Ammon's horn (tissue), 1 donor: ENCODE data around the gene EXOC3.
"Not testable (repeated sequence)": the region's sequence is repeated elsewhere in the genome, so short reads cannot be mapped to it uniquely, and the experiment has no call there.

Experiments
- DNase-seq: peaks from one replicate; pipeline ENCODE4 v3.0.0-alpha.2; 2016; ENCODE audit warnings: low spot score

The EXOC3 gene

DNA sequence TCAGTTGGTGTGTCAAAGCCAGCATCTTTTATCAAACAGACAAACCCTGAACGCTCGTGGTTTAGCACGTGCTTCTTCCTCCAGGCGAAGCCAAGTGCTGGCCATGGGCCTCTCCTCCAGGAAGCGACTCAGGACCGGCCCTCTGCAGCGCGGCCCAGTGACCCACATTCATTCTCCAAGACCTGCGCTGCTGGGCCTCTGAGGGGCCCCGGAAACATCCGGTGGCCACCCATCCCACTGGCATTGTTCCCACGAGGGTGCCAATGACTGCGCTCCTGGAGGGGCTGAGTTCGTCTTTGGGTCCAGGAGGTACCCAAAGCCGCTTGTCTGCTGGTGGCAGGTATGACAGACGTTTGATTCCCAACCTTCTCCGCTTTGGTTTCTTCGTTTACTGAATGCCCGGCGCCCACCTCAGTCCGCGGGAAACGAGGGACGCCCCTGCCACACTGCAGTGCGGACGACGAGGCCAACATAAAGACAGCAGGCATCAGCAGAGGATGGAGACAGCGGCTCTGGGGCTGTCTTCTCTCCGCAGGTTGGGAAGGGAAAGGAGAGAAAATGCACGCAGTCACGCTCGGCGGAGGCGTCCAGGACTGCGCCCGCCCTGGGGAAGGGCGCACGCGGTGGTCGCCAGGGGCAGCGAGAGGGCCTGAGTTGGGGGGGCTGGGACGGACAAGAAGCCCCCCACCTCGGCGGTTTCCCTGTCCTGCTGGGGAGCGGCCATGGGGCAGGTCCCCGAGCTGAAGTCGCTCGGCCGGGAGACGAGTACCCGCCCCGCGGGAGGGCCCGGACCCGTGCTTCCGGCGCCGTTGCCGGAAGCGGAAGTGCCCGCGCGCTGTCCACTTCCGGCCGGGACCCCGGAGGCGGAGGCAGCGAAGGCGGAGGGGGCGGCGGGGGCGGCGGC, at the start of gene EXOC3:
TSS of gene EXOC3 (plus strand) at position 842 of the 904 bp plus-strand sequence. CDS start 3,030 bp downstream, outside the sequence.
- peak; percentile 66 for DNase-seq

DNA sequence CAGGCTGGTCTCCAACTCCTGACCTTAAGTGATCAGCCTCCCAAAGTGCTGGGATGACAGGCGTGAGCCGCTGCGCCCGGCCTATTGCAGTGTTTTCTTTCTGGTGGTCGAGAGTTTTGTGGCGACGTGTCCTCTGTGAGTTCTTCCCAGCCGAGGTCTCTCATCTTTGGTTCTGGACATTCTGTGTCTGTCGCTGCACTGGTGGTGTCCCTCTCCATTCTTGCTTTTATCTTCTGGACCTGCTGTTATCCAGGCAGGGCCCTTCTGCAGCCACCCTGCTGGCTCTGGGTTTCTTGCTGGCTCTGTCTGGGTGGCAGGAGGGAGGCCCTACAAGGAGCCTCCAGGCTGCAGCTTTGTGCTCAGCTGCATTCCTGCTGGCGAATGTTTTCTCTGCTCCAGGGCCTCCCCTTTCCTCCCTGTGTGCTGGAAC, 49.1 kb upstream of the EXOC3 start:
- DNase-seq, result no peak

DNA sequence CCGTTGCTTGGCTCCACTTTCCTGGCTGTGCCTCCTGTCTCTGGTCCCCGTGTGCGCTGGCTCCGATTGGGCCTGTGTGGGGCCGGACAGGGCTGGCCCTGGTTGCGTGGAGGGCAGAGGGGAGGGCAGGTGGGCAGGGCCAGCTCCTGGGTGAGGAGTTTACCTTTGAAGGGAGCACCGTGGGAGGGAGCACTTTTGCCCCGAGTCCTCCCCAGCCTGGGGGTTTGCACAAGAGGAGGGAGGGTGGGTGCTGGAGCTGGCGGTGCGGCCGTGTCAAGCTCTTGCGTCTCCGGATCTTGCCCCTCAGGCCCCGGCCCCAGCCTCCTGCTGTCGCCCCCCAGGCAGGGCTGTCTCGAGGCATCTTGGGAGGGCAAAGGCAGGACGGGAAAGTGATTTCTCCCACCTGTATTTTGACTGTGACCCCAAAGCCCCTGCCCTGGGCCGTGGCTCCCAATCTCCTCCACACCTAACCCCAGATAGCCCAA, 48.3 kb upstream of the EXOC3 start:
- no peak for DNase-seq

- DNase-seq, result no peak
Observed at GRCh38 chr5:395156-395920, 47.6 kb upstream of the EXOC3 start.

DNA sequence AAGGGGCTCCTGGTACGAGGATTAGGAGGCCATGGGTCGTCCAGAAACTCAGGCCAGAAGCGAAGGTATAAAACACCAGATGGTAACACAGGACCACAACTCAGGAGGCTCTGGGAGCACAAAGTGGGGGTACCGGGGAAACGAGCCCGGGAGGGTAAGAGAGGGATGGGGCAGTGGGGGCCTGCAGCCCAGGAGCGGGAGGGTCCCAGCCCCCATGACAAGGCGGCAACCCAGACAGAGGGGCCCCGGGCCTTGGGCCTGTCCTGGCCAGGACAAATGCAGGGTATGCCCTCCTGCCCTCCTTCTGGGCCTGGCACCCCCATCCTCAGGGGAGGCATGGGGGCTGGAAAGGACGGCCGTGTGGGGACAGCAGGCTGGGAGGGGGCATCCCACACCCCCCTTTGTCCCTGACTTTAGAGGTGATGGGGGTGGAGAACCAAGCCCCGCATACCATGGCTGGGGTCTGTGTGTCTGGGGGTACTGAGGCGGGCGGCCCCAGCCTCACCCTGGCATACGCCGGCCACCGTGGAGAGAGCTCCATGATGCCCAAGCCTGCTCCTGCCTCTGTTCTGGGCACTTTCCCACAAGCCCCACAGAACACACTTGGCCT, 47.0 kb upstream of the EXOC3 start:
- no peak for DNase-seq

DNA sequence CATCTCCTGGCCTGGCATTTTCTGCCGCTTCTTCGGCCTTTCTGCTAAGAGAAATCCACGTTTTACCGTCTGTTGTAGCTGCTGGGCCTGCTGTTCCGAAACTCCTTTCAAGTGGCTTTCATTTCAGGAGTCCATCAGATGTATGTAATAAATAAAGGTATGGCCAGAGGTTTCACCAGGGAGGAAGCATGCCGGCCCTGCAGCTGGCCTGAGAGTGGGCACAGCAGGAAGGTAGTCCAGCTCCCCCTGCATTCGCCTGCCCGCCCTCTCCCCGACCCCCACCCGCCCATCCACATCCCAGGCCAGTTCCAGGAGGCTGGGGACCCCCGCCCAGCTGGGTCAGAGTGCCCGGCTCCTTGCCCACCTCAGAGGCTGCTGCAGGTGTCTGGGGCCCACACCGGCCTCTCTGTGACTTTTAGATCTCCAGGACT, 46.4 kb upstream of the EXOC3 start:
- no peak for DNase-seq

DNA sequence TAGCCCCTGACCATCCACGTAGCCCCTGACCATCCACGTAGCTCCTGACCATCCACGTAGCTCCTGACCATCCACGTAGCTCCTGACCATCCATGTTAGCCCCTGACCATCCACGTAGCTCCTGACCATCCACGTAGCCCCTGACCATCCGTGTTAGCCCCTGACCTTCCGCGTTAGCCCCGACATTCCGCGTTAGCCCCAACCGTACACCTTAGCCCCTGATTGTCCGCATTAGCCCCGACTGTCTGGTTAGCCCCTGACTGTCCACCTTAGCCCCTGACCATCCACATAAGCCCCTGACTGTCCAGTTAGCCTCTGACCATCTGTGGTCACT, 44.9 kb upstream of the EXOC3 start:
- DNase-seq, result not testable (repeated sequence)

DNA sequence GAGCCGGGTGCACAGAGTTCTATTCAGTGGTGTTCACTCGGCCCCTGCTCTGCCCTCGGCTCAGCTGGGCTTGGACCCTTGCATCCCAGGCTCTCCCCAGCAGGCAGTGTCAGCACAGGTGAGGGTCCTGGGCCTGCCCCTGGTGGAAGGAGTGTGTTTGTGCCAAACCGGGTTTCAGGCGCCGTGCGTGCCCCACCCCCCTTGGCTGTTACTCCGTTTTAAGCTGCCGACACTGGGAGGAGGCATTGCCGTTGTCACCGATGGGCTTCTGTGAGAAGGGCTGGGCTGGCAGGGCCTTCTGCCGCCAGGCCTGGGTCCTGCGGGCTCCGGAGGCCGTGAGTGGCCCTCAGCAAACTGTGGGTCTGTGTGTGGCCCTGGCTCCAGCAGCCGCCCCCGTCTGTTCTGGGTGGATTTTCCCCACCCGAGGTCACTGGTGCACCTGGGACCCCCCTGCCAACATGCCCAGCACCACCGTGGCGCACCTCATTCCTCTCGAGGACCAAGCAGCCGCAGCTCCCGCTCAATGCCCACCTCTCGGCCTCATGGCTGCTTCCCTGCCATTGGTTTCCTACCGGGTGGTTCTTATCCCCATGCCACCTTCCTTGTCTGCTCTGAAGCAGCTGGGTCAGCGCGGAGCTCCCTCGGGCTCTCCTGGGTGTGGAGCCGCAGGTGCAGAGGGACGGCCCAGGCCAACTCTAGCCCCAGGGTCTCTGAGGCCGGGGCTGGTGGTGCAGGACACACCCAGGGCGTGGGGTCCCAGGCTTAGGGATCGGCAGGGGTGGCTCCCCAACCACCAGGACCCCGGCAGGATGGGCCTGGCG, 44.3 kb upstream of the EXOC3 start:
- no peak for DNase-seq

- DNase-seq, result peak; percentile 56
Observed at GRCh38 chr5:399296-400281, 43.4 kb upstream of the EXOC3 start.

- no peak for DNase-seq
Observed at GRCh38 chr5:400282-401145, 42.5 kb upstream of the EXOC3 start.

- no peak for DNase-seq
Observed at GRCh38 chr5:401146-402034, 41.6 kb upstream of the EXOC3 start.

GRCh38 chr5:402219-402614, 40.8 kb upstream of the EXOC3 start:
- DNase-seq, result not testable (repeated sequence)

- DNase-seq, result no peak
Observed at GRCh38 chr5:402615-403359, 40.2 kb upstream of the EXOC3 start.

DNA sequence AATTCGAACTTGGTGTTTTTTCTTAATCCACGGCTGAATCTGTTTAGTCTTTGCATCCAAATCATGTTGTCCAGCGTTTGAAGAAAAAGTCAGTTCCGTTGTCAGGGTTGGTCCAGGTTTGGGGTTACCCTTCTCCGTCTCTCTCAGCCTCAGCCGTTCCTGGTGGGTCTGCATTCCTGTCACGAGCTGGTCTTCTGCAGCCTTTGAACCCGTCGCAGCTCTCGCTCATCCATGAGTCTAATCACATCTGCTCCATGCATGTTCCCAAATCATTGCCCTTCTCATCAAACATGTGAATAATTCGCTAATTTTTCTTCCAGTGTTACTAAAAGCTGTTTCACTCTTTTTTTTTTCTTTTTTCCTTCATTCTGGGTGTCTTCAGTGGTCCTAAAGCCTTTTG, 39.0 kb upstream of the EXOC3 start:
- DNase-seq, result no peak

- DNase-seq, result no peak
Observed at GRCh38 chr5:404666-405241, 38.2 kb upstream of the EXOC3 start.

- DNase-seq, result no peak
Observed at GRCh38 chr5:405421-405820, 37.6 kb upstream of the EXOC3 start.

DNA sequence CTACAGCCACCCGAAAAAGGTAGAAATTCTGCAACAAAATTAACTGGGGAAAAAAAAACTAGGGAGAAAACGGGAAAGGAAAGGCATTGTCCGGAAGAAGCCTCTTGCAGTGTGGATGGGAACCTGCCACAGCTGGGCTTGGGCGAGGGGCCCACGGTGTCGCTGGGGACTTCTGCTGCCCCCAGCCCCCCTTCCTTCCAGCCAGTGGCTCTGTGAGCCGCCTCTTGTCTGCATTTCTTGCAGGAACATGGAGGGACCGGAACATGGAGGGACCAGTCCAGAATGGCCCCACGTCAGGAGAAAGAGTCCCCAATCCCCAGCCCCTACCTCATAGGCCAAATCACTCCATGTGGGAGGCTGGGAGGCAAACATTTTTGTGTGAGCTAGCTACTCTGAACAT, 36.9 kb upstream of the EXOC3 start:
- no peak for DNase-seq
